ENCODE results near the gene SNAPC3.

The SNAPC3 gene

DNA sequence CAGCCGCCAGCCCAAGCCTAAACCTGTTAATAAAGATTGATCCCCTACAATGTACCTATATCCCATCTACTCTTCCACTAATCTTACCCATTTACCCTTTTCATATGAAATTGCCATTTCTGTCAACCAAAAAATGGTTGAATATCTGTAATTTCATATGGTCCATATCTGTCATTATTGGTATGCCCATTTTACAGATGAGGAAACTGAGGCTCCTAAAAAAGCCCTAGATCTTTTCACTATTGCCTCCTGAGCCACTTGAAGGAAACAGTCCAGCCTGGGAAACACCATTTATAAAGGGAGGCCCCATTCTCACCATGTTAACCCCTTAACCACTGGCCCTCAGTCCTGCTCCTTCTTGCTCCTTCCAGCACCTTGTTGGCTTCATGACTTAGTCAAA is 41.2 kb upstream of the SNAPC3 start:
- no peaks in the 10 kb centered on the region for H3K9me3 ChIP-seq (replicated peaks; ENCODE audit: insufficient read depth, low read length)
- H4K20me1 ChIP-seq (ENCODE audit: insufficient read depth, low read length), result no peaks in the 10 kb centered on the region
- H3K27ac ChIP-seq (ENCODE audit: low read length), result no peak overlapping the region
- no peaks in the 10 kb centered on the region for H3K79me2 ChIP-seq (ENCODE audit: low read length)
- no peaks in the 10 kb centered on the region for H3K4me1 ChIP-seq (ENCODE audit: low read length)
- DNase-seq, result no peak
- no peak overlapping the region for H3K4me3 ChIP-seq (ENCODE audit: low read length)
- no peak overlapping the region for H3K4me2 ChIP-seq (ENCODE audit: low read depth, low read length)
- H3K9ac ChIP-seq (ENCODE audit: low read length), result no peak overlapping the region
- H3K36me3 ChIP-seq (replicated peaks; ENCODE audit: insufficient read depth, low read length), result no peaks in the 10 kb centered on the region
- no peaks in the 10 kb centered on the region for H3K9me2 ChIP-seq (replicated peaks; ENCODE audit: insufficient read depth, low read length)
- no peaks in the 10 kb centered on the region for H3K27me3 ChIP-seq (replicated peaks; ENCODE audit: insufficient read depth, low read length)
- no peak overlapping the region for H2AFZ ChIP-seq (ENCODE audit: low read length)
- H3F3A ChIP-seq (ENCODE audit: insufficient read depth, low read length), result no peaks in the 10 kb centered on the region
- no peak for TF ChIP-seq EZH2 (optimal IDR thresholded peaks at IDR 0.05; ENCODE audit: low read depth, low read length)
- TF ChIP-seq, protein P1, sequence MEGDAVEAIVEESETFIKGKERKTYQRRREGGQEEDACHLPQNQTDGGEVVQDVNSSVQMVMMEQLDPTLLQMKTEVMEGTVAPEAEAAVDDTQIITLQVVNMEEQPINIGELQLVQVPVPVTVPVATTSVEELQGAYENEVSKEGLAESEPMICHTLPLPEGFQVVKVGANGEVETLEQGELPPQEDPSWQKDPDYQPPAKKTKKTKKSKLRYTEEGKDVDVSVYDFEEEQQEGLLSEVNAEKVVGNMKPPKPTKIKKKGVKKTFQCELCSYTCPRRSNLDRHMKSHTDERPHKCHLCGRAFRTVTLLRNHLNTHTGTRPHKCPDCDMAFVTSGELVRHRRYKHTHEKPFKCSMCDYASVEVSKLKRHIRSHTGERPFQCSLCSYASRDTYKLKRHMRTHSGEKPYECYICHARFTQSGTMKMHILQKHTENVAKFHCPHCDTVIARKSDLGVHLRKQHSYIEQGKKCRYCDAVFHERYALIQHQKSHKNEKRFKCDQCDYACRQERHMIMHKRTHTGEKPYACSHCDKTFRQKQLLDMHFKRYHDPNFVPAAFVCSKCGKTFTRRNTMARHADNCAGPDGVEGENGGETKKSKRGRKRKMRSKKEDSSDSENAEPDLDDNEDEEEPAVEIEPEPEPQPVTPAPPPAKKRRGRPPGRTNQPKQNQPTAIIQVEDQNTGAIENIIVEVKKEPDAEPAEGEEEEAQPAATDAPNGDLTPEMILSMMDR (IDR thresholded peaks at IDR 0.05; ENCODE audit: low read length), result no peak
- TF ChIP-seq EZH2phosphoT487 (IDR thresholded peaks at IDR 0.05; ENCODE audit: low read length), result no peak

DNA sequence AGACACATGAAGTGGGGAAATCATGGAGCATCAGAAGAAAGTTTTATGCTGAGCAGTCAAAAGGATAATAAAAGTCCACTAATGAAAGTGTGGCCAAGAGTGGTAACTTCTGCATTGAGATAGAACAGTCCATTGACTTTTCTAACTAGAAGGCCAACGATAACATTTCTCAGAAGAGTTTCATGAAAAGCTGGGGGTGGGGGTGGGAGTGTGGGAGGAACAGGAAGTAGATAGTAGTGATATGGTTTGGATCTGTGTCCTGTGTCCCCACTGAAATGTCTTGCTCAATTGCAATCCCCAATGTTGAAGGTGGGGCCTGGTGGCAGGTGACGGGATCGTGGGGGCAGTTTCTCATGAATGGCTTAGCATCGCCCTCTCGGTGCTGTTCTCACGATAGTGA is 36.2 kb upstream of the SNAPC3 start:
- H3K9me3 ChIP-seq (replicated peaks; ENCODE audit: insufficient read depth, low read length), result no peaks in the 10 kb centered on the region
- no peak overlapping the region for H3K4me2 ChIP-seq (ENCODE audit: low read depth, low read length)
- H3F3A ChIP-seq (ENCODE audit: insufficient read depth, low read length), result no peaks in the 10 kb centered on the region
- no peaks in the 10 kb centered on the region for H3K9me2 ChIP-seq (replicated peaks; ENCODE audit: insufficient read depth, low read length)
- no peaks in the 10 kb centered on the region for H3K4me1 ChIP-seq (ENCODE audit: low read length)
- no peaks in the 10 kb centered on the region for H4K20me1 ChIP-seq (ENCODE audit: insufficient read depth, low read length)
- no peaks in the 10 kb centered on the region for H3K27me3 ChIP-seq (replicated peaks; ENCODE audit: insufficient read depth, low read length)
- no peaks in the 10 kb centered on the region for H3K79me2 ChIP-seq (ENCODE audit: low read length)
- H3K9ac ChIP-seq (ENCODE audit: low read length), result no peak overlapping the region
- no peak for DNase-seq
- no peak for TF ChIP-seq EZH2 (optimal IDR thresholded peaks at IDR 0.05; ENCODE audit: low read depth, low read length)
- TF ChIP-seq, protein P1 (IDR thresholded peaks at IDR 0.05; ENCODE audit: low read length), result no peak
- TF ChIP-seq EZH2phosphoT487 (IDR thresholded peaks at IDR 0.05; ENCODE audit: low read length), result no peak
- no peak overlapping the region for H2AFZ ChIP-seq (ENCODE audit: low read length)
- H3K36me3 ChIP-seq (replicated peaks; ENCODE audit: insufficient read depth, low read length), result no peaks in the 10 kb centered on the region
- H3K27ac ChIP-seq (ENCODE audit: low read length), result no peak overlapping the region
- H3K4me3 ChIP-seq (ENCODE audit: low read length), result no peak overlapping the region

DNA sequence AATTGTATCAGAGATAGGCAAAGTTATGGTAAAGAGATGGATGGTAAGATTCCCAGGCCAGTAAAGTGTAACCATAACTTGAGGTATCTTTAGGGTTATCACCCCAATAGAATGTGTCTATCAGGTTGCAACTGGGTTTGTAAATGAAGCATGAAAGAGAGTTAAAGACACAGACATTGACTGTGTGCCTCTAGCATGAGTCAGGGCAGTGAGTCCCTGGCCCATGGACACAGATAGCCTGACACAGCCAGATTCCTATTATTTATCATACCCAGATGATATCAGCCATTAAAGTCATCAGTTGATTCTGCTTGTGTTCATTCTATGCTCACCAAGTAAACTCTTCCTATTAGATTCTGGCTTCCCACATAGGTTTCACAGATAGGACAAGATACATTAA is 33.5 kb upstream of the SNAPC3 start:
- Histone ChIP-seq H3K27ac (ENCODE audit: low read length) (no peak overlapping the region), H4K20me1 (ENCODE audit: insufficient read depth, low read length) (no peaks in the 10 kb centered on the region), H3K4me3 (ENCODE audit: low read length) (no peak overlapping the region), H3K4me2 (ENCODE audit: low read depth, low read length) (no peak overlapping the region), H3K9ac (ENCODE audit: low read length) (no peak overlapping the region), H3F3A (ENCODE audit: insufficient read depth, low read length) (no peaks in the 10 kb centered on the region), H3K9me2 (replicated peaks; ENCODE audit: insufficient read depth, low read length) (no peaks in the 10 kb centered on the region), H3K36me3 (replicated peaks; ENCODE audit: insufficient read depth, low read length) (no peaks in the 10 kb centered on the region), H3K79me2 (ENCODE audit: low read length) (no peaks in the 10 kb centered on the region), H3K27me3 (replicated peaks; ENCODE audit: insufficient read depth, low read length) (no peaks in the 10 kb centered on the region), H3K9me3 (replicated peaks; ENCODE audit: insufficient read depth, low read length) (no peaks in the 10 kb centered on the region), H2AFZ (ENCODE audit: low read length) (no peak overlapping the region), H3K4me1 (ENCODE audit: low read length) (no peaks in the 10 kb centered on the region)
- no peak for DNase-seq
- TF ChIP-seq, protein P1 (IDR thresholded peaks at IDR 0.05; ENCODE audit: low read length), result no peak
- TF ChIP-seq EZH2phosphoT487 (IDR thresholded peaks at IDR 0.05; ENCODE audit: low read length) (no peak), EZH2 (optimal IDR thresholded peaks at IDR 0.05; ENCODE audit: low read depth, low read length) (no peak)
